NCI-H2171 (cell line): ENCODE results near the gene ENKUR.
A peak's percentile ranks its signal among the peaks of the same experiment; 100 is the strongest.
"Not testable (repeated sequence)": the region's sequence is repeated elsewhere in the genome, so short reads cannot be mapped to it uniquely, and the experiment has no call there.

Experiments
- DNase-seq: peaks from one replicate; lab custom pipeline; 2025; lab: John Stamatoyannopoulos, UW

ENKUR gene

GRCh38 chr10:24971374-24971773, 44.6 kb downstream of the ENKUR start:
- no peak for DNase-seq

DNA sequence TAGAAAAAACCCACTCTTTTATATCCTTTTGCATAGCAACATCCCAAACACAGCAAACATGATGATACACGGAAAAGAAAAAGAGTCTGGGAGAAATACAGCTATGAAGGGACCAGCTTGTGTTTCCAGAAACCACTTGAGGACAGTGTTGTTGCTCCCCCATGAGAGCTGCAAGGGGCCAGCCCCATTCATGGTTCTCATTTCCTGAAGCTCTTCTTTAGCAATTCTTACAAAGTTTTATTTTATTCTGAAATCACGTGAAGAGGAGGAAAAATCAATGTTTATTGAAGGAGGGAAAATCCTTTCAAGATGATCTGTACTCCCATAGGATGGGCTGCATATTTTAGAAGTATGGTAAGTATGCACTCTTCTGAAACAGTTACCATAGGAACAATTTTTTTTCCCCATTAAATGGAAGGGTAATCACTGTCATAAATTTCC, 46.1 kb downstream of the ENKUR start:
- no peak for DNase-seq

DNA sequence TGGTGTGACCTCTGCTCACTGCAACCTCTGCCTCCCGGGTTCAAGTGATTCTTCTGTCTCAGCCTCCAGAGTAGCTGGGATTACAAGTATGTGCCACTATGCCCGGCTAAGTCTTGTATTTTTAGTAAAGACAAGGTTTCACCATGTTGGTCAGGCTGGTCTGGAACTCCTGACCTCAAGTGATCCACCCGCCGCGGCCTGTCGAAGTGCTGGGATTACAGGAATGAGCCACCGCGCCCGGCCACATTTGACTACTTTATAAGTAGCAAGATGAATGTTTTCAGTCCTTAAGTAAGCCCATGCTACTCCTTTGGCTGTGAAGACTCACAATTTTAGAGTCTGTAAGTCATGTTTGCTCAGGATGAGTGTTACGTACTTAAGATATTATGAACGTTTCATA, 47.0 kb downstream of the ENKUR start:
- not testable (repeated sequence) for DNase-seq

DNA sequence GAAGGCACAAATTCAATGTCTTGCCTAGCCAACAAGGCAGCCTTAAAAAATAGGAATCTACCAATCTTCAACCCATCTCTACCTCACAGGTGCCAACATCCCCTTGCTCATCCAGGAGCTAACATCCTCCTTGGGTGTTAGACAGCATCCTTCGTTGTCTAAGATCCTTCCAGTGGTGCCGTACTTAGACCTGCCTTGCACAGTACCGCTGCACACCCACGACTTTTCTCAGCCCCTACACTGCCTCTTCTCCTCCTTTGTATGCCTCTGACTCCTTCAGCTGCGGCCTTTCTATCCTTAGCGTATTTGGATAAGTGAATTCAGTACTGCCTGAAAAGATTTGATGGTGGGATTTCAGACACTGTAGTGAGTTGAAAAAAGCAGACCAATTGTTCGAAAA, 47.6 kb downstream of the ENKUR start:
- DNase-seq = no peak

GRCh38 chr10:24966962-24967481, 48.9 kb downstream of the ENKUR start:
- no peak for DNase-seq

DNA sequence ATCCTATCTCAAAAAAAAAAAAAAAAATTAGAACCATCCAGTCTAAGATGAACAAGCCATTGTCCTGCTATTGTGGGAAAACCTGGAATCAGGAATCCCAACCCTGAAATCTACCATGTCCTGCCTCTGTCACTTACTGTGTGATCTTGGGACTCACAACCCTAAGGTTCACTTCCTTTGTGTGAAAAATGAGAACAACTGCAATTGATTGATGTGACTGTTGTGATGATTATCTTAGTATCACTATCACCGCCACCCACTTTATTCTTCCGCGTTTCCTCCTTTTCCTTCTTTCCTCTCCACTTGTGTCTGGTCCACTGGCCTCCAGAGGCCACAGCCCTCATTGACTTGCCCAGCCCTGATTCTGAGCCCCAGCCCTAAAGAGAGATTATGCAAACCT, 50.9 kb downstream of the ENKUR start:
- DNase-seq = no peak

- no peak for DNase-seq
Observed at GRCh38 chr10:24963521-24964041, 52.4 kb downstream of the ENKUR start.

DNA sequence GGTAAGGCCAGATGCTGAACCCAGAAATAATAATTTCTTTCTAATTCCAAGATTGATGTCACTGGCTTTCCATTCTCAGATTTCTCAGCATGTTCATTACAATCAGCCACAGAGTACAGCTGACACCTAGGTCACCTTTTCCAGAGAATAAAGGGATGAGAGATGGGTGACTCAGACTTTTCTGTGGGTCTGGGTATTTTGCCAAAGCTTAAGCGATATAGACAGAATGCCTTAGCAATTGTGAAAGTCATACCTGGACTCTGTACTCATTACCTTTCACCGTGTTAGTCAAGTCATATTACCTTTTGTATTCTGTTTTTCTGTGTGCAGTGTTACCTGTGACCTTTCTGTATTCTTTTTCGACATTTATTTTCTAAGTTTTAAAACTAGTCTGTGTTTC, 53.0 kb downstream of the ENKUR start:
- DNase-seq = no peak

DNA sequence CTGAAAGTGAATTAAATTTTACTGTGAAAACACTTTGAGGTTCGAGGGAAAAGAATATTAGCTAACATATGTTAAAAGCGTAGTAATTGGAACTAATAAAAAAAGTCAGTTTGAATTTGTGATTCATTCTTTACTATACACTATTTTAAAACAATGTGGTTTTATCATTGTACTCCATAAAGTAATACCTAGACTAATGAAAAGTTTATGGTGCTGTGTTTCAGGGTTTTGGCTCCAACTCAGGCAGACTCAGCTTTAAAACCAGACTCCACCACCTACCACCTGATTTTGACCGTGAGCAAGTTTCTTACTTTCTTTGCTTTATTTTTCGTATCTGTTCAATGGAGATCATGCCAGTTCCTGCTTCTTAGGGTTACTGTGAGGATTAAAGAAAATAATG, 54.4 kb downstream of the ENKUR start:
- DNase-seq = no peak

DNA sequence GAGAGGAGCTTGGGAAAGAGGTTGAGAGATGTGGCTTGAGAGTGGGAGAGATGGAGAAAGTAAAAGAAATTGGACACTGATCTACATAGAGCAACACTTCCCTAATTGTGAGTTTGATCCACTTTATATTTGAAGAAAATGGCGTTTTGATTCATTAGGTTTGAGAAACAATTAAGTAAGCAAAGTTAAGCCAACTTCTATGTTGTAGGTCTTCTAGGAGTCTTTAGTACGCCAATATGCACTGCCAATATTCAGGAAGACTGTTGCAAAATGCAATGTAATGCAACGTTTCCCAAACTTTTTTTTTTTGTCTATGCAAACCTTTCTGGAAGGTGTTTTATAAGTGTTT, 56.6 kb downstream of the ENKUR start:
- DNase-seq = no peak

GRCh38 chr10:24958721-24959381, 57.1 kb downstream of the ENKUR start:
- DNase-seq = no peak

GRCh38 chr10:24958091-24958720, 57.8 kb downstream of the ENKUR start:
- no peak for DNase-seq

DNA sequence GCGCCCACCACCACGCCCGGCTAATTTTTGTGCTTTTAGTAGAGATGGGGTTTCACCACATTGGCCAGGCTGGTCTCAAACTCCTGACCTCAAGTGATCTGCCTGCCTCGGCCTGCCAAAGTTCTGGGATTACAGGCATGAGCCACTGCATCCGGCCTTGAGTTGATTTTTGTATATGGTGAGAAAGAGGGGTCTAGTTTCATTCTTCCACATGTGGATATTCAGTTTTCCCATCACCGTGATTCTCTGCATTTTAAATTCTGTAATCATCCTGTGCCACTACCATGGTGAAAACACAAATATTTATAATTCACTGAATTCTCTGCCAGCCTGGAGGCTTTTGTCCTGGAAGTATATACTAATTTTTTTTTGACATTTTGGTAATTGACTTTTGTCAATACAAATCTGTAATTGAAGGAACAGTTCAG, 58.3 kb downstream of the ENKUR start:
- not testable (repeated sequence) for DNase-seq

DNA sequence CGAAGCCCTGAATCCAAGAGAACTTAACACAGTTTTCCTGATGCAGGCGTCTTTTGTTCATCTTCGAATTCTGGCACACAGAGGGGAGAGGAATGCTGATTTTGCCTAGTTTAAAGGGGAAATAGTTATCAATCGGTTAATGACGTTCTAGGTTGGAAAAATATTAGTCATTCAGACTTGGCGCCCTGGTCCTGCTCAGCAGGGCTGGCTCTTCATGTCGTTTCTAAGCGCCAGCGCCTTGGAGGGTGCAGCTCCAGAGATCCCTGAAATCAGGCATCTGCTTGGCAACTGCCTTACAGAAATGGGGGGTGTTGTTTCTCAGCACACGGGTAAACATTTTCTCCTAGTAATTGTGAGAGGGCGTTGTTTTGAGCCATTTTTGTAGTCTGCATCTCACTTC, 62.3 kb downstream of the ENKUR start:
- no peak for DNase-seq

GRCh38 chr10:24952707-24953645, 63.0 kb downstream of the ENKUR start:
- peak; percentile 54 for DNase-seq

GRCh38 chr10:24952143-24952706, 63.7 kb downstream of the ENKUR start, which contains the start of gene PRTFDC1:
TSS of gene PRTFDC1 (minus strand) at chr10:24952606. CDS start at chr10:24952575, 31 bp downstream.
- peak; percentile 54 for DNase-seq

DNA sequence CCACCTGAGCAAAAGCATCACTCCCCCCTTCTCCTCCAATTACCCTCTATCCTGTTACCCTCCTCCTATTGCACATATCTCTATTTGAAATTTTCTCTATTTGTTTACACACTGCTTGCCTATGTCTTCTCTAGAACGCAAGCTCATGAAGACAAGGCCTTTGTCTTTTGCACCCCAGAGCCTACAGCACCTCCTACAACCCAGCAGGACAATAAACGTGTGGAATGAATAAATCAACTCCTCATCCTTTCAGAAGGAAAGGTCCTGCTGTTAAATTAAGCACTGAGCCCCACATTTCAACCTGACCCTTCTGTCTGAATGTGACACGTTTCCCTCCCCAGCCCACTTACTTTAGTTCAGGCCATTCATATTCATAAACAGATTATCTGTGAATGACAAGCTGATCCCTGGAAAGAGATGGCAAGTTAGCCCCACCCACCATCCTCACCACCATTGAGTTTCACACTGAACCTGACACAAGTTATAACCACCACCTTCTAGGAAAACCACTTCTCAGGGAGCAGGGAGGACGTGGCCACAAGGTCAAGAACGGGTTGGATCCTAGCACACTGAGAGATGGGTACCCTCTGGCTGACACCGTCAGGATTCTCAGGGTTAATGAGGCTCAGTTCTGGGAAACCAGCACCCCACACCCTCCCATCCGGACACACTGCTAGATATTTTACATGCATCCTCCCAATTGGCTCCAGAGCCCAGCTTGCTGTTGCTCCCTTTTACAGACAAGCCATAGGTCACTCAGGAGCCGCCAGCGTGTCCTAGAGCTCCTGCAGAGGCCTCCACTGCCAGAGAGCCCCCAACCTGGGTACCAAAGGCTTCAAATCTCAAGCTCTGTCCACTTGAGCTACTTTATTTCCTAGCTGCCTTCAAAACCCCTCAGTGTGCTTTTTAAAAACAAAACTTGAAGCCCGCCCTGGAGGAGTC, 64.5 kb downstream of the ENKUR start:
- no peak for DNase-seq

DNA sequence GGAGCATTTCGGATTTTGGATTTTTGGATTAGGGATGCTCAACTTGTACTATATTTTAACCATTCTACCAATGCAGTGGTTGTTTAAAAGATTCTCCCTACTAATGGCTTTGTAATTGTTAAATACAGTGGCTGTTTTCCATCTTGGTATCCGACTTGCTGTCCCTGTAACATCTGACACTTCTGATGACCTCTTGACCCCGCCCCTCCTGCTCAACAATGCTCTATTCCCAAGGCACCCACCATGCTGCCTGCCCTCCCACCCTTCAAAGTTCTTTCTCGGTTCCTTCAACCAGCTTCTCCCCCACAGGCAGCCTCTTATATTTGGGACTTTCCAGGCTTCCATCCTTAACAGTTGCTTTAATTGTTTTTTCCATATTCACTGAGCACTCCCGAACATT, 65.5 kb downstream of the ENKUR start:
- no peak for DNase-seq

GRCh38 chr10:24949616-24950015, 66.3 kb downstream of the ENKUR start:
- no peak for DNase-seq

DNA sequence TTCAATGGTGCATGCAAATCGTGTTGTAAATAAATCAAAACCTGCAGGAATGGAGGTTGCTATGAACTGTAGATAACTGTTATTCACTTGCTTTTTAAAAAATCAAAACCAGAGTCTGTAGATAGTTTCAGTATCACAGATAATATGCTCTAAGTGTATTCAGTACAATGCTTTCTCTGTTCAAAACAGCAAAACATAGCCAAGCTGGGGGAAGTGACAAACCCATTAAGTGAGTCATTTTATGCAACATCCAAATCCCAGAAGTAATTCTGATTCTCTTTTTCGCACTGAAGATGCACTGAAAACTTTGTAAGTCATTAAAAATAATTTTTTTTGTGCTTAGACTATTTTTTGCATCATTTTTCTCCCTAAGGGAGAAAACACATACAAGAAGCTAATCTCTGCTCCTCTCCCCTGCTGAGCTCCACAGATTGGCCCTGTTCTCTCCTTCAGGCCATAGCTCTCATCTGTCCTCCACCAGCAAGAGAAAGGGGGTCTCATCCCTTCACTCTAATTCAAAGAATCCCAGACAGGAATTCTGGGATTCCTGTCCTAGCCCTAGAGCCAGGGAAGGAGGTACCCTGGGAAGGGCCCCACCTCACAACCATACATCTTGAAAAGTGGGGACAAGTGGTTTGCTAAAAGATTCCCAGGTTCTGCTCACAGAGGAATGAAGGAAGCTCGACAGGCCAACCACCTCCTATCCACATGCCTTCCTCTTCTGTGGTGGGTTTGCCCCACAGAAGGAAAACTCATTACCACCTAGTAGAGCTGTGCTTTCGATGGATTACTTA, 68.5 kb downstream of the ENKUR start:
- no peak for DNase-seq
